Trophoblast cell (in vitro differentiated cells and primary cell): ENCODE measurements around the gene MAP4K4.

Experiments used
- DNase-seq, 2 donors: peaks; one replicate each; pipeline ENCODE4 v3.0.0-alpha.2; 2016
- H2AFZ ChIP-seq: 2 replicates; pipeline ENCODE4 v1.6.1; 2013; ENCODE audit warnings: low read length, moderate library complexity, mild to moderate bottlenecking; ENCODE audit not compliant: insufficient read depth, poor library complexity
- H2AK5ac ChIP-seq: 2 replicates; pipeline ENCODE4 v1.6.1; 2013; ENCODE audit warnings: mild to moderate bottlenecking, low read length
- H2BK120ac ChIP-seq: 2 replicates; pipeline ENCODE4 v1.6.1; 2013; ENCODE audit warnings: low read length, mild to moderate bottlenecking, moderate library complexity; ENCODE audit not compliant: insufficient read depth, poor library complexity
- H2BK12ac ChIP-seq: 2 replicates; pipeline ENCODE4 v1.6.1; 2013; ENCODE audit warnings: mild to moderate bottlenecking, low read length, moderate library complexity
- H2BK5ac ChIP-seq: 2 replicates; pipeline ENCODE4 v1.6.1; 2013; ENCODE audit warnings: low read length, low read depth, moderate library complexity, mild to moderate bottlenecking; ENCODE audit not compliant: poor library complexity
- H3K14ac ChIP-seq: 2 replicates; pipeline ENCODE4 v1.6.1; 2013; ENCODE audit warnings: mild to moderate bottlenecking, low read length
- H3K18ac ChIP-seq: 2 replicates; pipeline ENCODE4 v1.6.1; 2013; ENCODE audit warnings: mild to moderate bottlenecking, low read length
- H3K23ac ChIP-seq: 2 replicates; pipeline ENCODE4 v1.6.1; 2013; ENCODE audit warnings: low read length
- H3K27ac ChIP-seq: 2 replicates; pipeline ENCODE4 v1.5.1; 2013; ENCODE audit warnings: low read depth, mild to moderate bottlenecking, inconsistent platforms, low read length, moderate library complexity
- H3K27me3 ChIP-seq: 2 replicates; pipeline ENCODE4 v1.6.1; 2013; ENCODE audit warnings: inconsistent platforms, mild to moderate bottlenecking, low read length, moderate library complexity; ENCODE audit not compliant: insufficient read depth
- H3K36me3 ChIP-seq, 2 experiments: 1 replicate in 1 of 2; 2 replicates in 1 of 2; pipeline ENCODE4 v1.6.1; 2013; ENCODE audit warnings: low read length in 2 of 2, mild to moderate bottlenecking in 2 of 2, moderate library complexity in 1 of 2; ENCODE audit not compliant: insufficient read depth in 2 of 2, control insufficient read depth in 1 of 2
- H3K4ac ChIP-seq: 2 replicates; pipeline ENCODE4 v1.6.1; 2013; ENCODE audit warnings: low read depth, mild to moderate bottlenecking, low read length, moderate library complexity
- H3K4me1 ChIP-seq, 2 experiments: 1 replicate in 1 of 2; 2 replicates in 1 of 2; pipeline ENCODE4 v1.6.1; 2013; ENCODE audit warnings: low read length in 2 of 2, mild to moderate bottlenecking in 2 of 2, moderate library complexity in 1 of 2; ENCODE audit not compliant: insufficient read depth in 2 of 2, control insufficient read depth in 1 of 2
- H3K4me2 ChIP-seq: 2 replicates; pipeline ENCODE4 v1.6.1; 2013; ENCODE audit warnings: inconsistent platforms, mild to moderate bottlenecking, low read length, moderate library complexity
- H3K4me3 ChIP-seq: 2 replicates; pipeline ENCODE4 v1.5.1; 2013; ENCODE audit warnings: mild to moderate bottlenecking, low read depth, low read length, inconsistent platforms
- H3K79me1 ChIP-seq: one replicate; pipeline ENCODE4 v1.6.1; 2013; ENCODE audit warnings: low read length
- H3K79me2 ChIP-seq: 2 replicates; pipeline ENCODE4 v1.6.1; 2013; ENCODE audit warnings: low read length, mild to moderate bottlenecking; ENCODE audit not compliant: control insufficient read depth, insufficient read depth, poor library complexity
- H3K9ac ChIP-seq: 2 replicates; pipeline ENCODE4 v1.6.1; 2013; ENCODE audit warnings: mild to moderate bottlenecking, low read length
- H3K9me3 ChIP-seq: 2 replicates; pipeline ENCODE4 v1.6.1; 2013; ENCODE audit warnings: low read depth, mild to moderate bottlenecking, control low read depth, inconsistent platforms, low read length; ENCODE audit not compliant: insufficient read depth
- H4K12ac ChIP-seq: 2 replicates; pipeline ENCODE4 v1.6.1; 2013; ENCODE audit warnings: low read depth, mild to moderate bottlenecking, low read length, moderate library complexity
- H4K8ac ChIP-seq: 2 replicates; pipeline ENCODE4 v1.6.1; 2013; ENCODE audit warnings: low read depth, mild to moderate bottlenecking, low read length, moderate library complexity
- H4K91ac ChIP-seq: one replicate; pipeline ENCODE4 v1.6.1; 2013; ENCODE audit warnings: low read depth, mild to moderate bottlenecking, low read length, moderate library complexity
- WGBS: extraction: QIAGEN DNeasy Blood & Tissue Kit; methylation state at CpG from one replicate; pipeline ENCODE4 v1.1.7; 2013; ENCODE audit warnings: missing lambda C conversion rate; ENCODE audit not compliant: insufficient read length, insufficient coverage; ENCODE audit errors: extremely low coverage; 5-methylcytosine and 5-hydroxymethylcytosine counted together

Gene MAP4K4

GRCh38 chr2:101820519-101820918 lies 123.0 kb downstream of the MAP4K4 start:
- peak overlapping the region; percentile 27 for H3K27ac ChIP-seq
- no peak overlapping the region for H4K8ac ChIP-seq
- H3K4me3 ChIP-seq: no peak overlapping the region
- H3K36me3 ChIP-seq: peaks cover 0 to 4% of the 10 kb centered on the region in 2 experiments
- no peak overlapping the region for H3K23ac ChIP-seq
- no peak overlapping the region for H2BK12ac ChIP-seq
- H2AFZ ChIP-seq: no peak overlapping the region
- no peak overlapping the region for H4K12ac ChIP-seq
- H3K79me1 ChIP-seq: peaks cover 2% of the 10 kb centered on the region
- H2AK5ac ChIP-seq: no peak overlapping the region
- peak overlapping the region; percentile 71 for H3K4ac ChIP-seq
- peaks cover 6 to 22% of the 10 kb centered on the region in 2 experiments for H3K4me1 ChIP-seq
- no peak overlapping the region for H3K14ac ChIP-seq
- H3K4me2 ChIP-seq: no peak overlapping the region
- peaks cover 11% of the 10 kb centered on the region for H3K79me2 ChIP-seq
- no peak overlapping the region for H3K9ac ChIP-seq
- DNase-seq: no peak
- no peaks in the 10 kb centered on the region for H3K27me3 ChIP-seq
- WGBS: no CpG with 5 or more reads among the region's 4 CpGs
- no peak overlapping the region for H2BK120ac ChIP-seq
- no peak overlapping the region for H4K91ac ChIP-seq
- no peaks in the 10 kb centered on the region for H3K9me3 ChIP-seq
- no peak overlapping the region for H2BK5ac ChIP-seq
- H3K18ac ChIP-seq: no peak overlapping the region

GRCh38 chr2:101821059-101821805 lies 123.7 kb downstream of the MAP4K4 start:
- Histone ChIP-seq H3K18ac (no peak overlapping the region), H3K79me2 (peaks cover 8% of the 10 kb centered on the region), H2AK5ac (no peak overlapping the region), H2AFZ (no peak overlapping the region), H3K23ac (no peak overlapping the region), H3K9me3 (no peaks in the 10 kb centered on the region), H3K4me1 (peaks cover 6 to 19% of the 10 kb centered on the region in 2 experiments), H3K9ac (no peak overlapping the region), H3K79me1 (peaks cover 2% of the 10 kb centered on the region), H3K4me2 (no peak overlapping the region), H3K14ac (no peak overlapping the region), H3K27ac (no peak overlapping the region), H2BK12ac (no peak overlapping the region), H2BK5ac (no peak overlapping the region), H4K12ac (no peak overlapping the region), H4K91ac (no peak overlapping the region), H2BK120ac (no peak overlapping the region), H4K8ac (no peak overlapping the region), H3K4me3 (no peak overlapping the region), H3K36me3 (peaks cover 0 to 4% of the 10 kb centered on the region in 2 experiments), H3K4ac (peak overlapping the region; percentile 3), H3K27me3 (no peaks in the 10 kb centered on the region)
- no CpG with 5 or more reads among the region's 3 CpGs for WGBS
- DNase-seq: no peak

- H3K9me3 ChIP-seq: no peaks in the 10 kb centered on the region
- H2BK5ac ChIP-seq: no peak overlapping the region
- H3K27ac ChIP-seq: no peak overlapping the region
- DNase-seq: no peak
- H4K8ac ChIP-seq: no peak overlapping the region
- no peak overlapping the region for H2BK120ac ChIP-seq
- H3K36me3 ChIP-seq: peaks cover 0 to 2% of the 10 kb centered on the region in 2 experiments
- H3K4ac ChIP-seq: no peak overlapping the region
- peaks cover 4% of the 10 kb centered on the region for H3K79me2 ChIP-seq
- H3K4me1 ChIP-seq: peaks cover 6 to 19% of the 10 kb centered on the region in 2 experiments
- no peak overlapping the region for H2AK5ac ChIP-seq
- H2AFZ ChIP-seq: no peak overlapping the region
- no peaks in the 10 kb centered on the region for H3K79me1 ChIP-seq
- H4K91ac ChIP-seq: no peak overlapping the region
- no peak overlapping the region for H2BK12ac ChIP-seq
- no peak overlapping the region for H3K4me2 ChIP-seq
- no CpG with 5 or more reads among the region's 6 CpGs for WGBS
- H3K14ac ChIP-seq: no peak overlapping the region
- H3K27me3 ChIP-seq: no peaks in the 10 kb centered on the region
- H3K9ac ChIP-seq: no peak overlapping the region
- H3K23ac ChIP-seq: no peak overlapping the region
- no peak overlapping the region for H4K12ac ChIP-seq
- H3K18ac ChIP-seq: no peak overlapping the region
- H3K4me3 ChIP-seq: no peak overlapping the region
Observed at GRCh38 chr2:101821828-101822458, 124.4 kb downstream of the MAP4K4 start.

- Histone ChIP-seq H3K4me2 (no peak overlapping the region), H3K4me1 (peaks cover 8 to 21% of the 10 kb centered on the region in 2 experiments), H3K79me2 (peaks cover 4% of the 10 kb centered on the region), H4K91ac (no peak overlapping the region), H3K36me3 (peaks cover 0 to 2% of the 10 kb centered on the region in 2 experiments), H3K27me3 (no peaks in the 10 kb centered on the region), H2AK5ac (no peak overlapping the region), H2AFZ (no peak overlapping the region), H3K9ac (no peak overlapping the region), H3K4me3 (no peak overlapping the region), H3K79me1 (peaks cover 3% of the 10 kb centered on the region), H3K23ac (no peak overlapping the region), H4K8ac (no peak overlapping the region), H4K12ac (no peak overlapping the region), H2BK12ac (no peak overlapping the region), H3K14ac (no peak overlapping the region), H3K4ac (no peak overlapping the region), H2BK5ac (no peak overlapping the region), H3K9me3 (no peaks in the 10 kb centered on the region), H3K27ac (no peak overlapping the region), H3K18ac (no peak overlapping the region), H2BK120ac (no peak overlapping the region)
- DNase-seq: peak; percentile 55 to 79
- no CpG with 5 or more reads among the region's 14 CpGs for WGBS
Observed at GRCh38 chr2:101823347-101823791, 125.9 kb downstream of the MAP4K4 start.
